Measurements from ENCODE around the gene SLC6A11.

Gene SLC6A11

DNA sequence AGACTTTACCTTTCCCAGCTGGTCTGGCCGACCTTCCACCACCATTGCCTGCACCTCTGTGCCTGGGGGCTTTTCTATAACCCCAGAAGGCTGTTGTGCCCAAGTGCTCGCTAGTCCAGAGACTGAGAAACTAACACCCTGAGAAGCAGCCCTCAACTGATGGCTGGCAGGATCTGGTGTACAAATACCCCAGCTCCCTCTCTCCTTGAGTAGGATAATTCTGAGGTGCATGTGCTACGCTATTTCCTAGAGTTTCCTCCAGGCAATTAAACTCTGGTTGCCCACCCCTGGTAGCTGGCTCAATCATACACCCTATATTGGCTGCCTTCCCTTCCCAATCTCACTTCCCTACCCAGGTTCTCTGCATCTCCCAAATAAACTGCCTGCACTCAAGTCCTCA is 165.0 kb downstream of the SLC6A11 start:
- DNase-seq (ENCODE audit: low spot score): no peak

DNA sequence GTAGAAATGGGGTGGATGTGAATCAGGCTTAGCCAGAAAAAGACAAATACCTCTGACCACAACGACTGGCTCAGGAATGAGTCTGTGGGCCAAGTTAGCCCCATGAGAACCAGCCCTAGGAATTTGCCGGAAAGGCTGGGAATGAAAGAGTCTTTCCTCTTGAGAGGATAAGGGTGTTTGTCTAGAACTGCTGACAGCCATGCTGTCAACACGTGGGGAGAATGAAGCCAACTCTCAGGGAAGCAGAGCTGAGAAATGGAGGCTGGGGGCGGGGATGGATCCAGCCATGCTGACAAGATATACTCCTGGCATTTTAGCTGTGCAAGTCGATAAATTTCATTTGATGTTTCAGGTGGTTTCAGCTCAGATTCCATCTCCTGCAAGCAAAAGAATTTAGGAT is 165.9 kb downstream of the SLC6A11 start:
- DNase-seq (ENCODE audit: low spot score): no peak

DNA sequence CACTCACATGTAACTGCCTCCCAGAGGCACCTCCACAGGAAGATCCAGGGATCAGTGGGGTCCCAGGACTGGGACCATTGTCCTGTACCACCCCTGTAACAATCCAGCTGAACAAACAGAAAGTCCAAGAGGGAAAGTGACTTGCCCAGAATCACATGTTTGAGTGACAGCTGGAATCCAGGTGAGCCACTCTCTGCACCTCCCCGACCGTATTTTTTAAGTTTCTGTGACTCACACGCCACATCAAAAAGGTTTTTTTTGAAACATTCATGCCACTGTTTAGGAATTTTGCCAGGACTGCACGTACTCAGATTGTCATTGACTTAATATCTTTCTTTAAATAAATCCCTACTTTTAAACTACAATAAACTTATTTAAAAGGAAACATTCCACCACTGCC is 166.8 kb downstream of the SLC6A11 start:
- DNase-seq (ENCODE audit: low spot score): no peak

DNA sequence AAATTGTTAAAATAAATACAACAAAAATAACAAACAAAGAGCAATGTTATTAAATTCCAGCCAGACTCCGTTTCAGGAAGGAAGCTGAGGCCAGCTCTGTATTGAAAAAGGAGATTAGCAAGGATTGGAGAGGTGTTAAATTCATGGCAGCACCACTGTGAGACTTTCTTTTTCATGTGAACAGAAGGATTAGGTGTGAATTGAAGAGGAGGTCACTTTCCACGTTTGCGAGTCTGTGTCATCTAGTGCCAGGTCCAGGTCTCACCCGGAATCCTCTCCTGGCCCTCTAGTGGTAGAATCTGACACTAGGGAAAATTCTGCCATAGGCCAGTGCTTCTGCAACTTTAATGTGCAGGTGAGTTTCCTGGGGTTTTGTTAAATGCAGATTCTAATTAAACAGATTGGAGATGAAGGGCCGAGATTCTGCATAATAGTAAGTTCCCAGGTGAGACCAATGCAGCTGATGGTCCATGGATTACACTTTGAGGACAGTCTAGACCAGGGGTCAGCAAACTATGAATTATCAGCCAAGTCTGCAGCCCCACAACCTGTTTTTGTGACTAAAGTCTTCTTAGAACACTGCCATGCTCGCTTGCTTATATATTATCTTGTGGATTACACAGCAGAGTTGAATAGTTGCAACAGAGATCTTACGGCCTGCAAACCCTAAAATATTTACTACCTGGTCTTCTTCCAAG is 167.3 kb downstream of the SLC6A11 start:
- peak; percentile 87 for DNase-seq (ENCODE audit: low spot score)

- no peak for DNase-seq (ENCODE audit: low spot score)
Measured at GRCh38 chr3:10984371-10984896, 168.4 kb downstream of the SLC6A11 start.

DNA sequence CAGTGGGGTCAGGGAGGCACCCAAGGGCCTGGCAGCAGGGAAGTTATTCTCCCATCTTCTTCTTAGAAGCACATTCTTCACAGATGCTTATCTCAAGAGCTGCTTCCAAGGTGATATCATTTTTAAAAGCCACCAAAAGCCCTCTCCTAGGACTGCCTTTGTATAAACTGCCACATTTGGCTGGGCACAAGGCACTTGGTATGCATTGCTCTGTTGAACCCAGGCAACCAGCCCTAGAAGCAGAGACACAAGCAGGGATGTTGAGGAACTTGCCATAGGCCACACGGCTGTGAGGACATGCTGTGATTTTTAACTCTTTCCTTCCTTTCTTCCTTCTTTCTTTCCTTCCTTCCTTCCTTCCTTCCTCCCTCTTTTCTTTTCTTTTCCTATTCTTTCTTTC is 169.2 kb downstream of the SLC6A11 start:
- no peak for DNase-seq (ENCODE audit: low spot score)

- DNase-seq (ENCODE audit: low spot score): no peak
Measured at GRCh38 chr3:10986592-10986991, 170.6 kb downstream of the SLC6A11 start.

GRCh38 chr3:10988001-10988665 is 172.1 kb downstream of the SLC6A11 start:
- DNase-seq (ENCODE audit: low spot score): no peak

GRCh38 chr3:10988991-10989484 is 173.0 kb downstream of the SLC6A11 start:
- DNase-seq (ENCODE audit: low spot score): no peak

Data from pons (tissue), 1 donor.